Measurements from ENCODE around the gene FAM180A.

Gene FAM180A

GRCh38 chr7:135777626-135778398 lies 29.2 kb upstream of the FAM180A start:
- no peak for TF ChIP-seq CTCF (IDR thresholded peaks at IDR 0.05)

GRCh38 chr7:135775230-135775629 lies 26.6 kb upstream of the FAM180A start:
- TF ChIP-seq CTCF (IDR thresholded peaks at IDR 0.05): no peak

DNA sequence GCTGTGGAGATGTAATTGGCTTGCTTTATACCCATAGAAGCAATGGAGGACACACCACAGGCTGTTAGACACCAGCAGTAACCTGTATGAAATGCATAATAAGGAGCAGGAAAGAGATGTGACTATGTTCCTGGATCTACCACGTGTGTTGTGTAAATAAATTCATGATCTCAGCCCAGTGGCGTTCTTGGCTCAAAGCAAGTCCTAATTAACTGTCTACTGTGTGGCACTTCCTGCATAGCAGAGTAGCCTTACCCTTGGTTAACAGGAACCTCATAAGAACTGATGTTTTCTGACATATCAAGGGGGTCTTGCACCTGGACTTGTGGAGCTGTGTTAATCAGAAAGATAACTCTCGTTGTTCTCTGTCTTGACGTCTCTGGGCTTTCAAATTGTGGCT lies 25.7 kb upstream of the FAM180A start:
- TF ChIP-seq CTCF (IDR thresholded peaks at IDR 0.05): no peak

DNA sequence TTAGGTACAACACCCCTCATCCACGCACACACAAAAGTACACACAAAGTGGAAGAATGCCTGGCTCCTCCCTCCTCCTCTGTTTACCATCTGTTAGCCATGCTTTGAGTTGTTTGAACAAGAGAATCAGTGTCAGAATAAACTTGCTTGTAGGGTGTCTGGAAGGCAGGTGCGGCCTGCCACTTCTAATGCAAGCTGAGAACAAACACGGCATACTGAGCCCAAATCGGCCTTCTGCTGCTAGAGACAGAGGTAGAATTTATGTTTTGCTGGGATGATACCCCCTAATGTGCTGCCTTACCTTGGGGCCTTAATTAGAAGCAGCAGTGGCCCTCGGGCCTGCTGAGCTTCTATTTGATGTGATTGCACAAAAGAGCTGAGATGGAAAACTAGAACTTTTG lies 24.9 kb upstream of the FAM180A start:
- TF ChIP-seq CTCF (IDR thresholded peaks at IDR 0.05): no peak

DNA sequence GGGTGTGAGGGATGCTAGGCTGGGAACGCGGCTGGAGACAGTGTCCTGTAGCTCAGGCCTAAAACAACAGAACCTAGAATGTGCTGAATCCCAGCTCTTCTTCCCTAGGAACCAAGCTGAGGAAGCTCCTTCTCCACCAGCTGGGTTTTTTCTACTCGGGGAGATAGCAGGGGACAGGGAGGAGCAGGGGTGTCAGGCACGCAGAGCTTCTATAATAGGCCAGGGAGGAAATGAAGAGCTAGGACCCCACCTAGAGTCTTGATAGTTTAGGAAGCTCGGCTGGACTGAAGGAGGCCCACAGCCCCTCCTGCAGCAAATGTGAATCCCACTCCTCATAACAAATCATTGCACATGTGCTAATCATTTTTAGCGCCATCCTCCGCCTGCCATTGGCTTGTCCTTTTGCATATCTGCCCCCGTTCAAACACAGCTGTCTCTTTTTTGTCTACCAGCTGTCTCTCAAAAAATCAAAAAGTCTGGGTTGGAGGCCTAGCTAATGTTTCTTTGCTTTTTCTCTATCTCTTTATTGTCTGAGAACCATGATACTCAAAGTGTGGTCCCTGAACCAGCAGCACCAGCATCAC lies 24.1 kb upstream of the FAM180A start:
- no peak for TF ChIP-seq CTCF (IDR thresholded peaks at IDR 0.05)

- TF ChIP-seq CTCF (IDR thresholded peaks at IDR 0.05): no peak
Measured at GRCh38 chr7:135771961-135772638, 23.5 kb upstream of the FAM180A start.

DNA sequence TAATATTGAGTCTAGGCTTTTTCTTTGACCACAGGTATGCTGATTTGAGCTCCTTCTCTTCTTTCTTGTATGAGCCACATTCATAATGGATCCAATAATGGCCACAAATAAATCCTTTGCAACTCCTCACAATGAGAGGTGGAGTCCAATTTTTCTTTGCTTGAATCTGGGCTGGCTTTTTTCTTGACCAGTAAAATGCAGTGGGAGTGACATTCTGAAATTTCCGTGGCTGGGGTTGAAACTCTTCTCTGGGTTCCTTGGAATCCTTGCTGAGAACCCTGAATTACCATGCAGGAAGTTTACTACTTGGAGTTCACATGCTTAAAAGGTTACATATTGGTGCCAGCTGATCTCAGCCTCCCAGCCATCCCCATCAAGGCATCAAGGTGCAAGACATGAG lies 22.4 kb upstream of the FAM180A start:
- TF ChIP-seq CTCF (IDR thresholded peaks at IDR 0.05): no peak

Measured in LNCAP (cell line).